ENCODE measurements around the gene GALNTL6. TPM values are rescaled to one million over a fixed set of nuclear protein-coding genes. Genes with fewer than 3 reads are reported as not detected.

Gene GALNTL6
- polyA plus RNA-seq, 1 donor from 2014 or later, result 14.9 TPM

DNA sequence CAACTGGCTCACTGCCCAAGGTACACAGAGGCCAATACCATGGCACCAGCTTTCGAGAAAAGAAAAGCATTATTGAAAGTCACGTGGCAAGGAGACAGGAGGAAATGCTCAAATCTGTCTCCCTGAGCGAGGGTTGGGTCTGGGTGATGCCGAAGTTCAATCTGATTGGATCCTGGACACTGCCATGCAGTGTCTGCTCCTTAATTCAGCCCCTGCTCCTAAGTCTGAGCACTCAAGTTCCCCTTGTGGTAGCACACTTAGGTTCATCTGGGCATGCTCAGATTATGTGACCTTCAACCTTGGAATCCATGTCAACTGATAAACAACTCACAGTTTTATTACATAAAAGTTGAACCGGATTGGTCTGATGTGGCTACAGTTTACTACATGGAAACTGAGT lies 842.9 kb downstream of the GALNTL6 start:
- peaks cover 3% of the 10 kb centered on the region for H3F3A ChIP-seq (ENCODE audit: insufficient read depth, low read length, poor library complexity, severe bottlenecking)
- TF ChIP-seq, protein P1, sequence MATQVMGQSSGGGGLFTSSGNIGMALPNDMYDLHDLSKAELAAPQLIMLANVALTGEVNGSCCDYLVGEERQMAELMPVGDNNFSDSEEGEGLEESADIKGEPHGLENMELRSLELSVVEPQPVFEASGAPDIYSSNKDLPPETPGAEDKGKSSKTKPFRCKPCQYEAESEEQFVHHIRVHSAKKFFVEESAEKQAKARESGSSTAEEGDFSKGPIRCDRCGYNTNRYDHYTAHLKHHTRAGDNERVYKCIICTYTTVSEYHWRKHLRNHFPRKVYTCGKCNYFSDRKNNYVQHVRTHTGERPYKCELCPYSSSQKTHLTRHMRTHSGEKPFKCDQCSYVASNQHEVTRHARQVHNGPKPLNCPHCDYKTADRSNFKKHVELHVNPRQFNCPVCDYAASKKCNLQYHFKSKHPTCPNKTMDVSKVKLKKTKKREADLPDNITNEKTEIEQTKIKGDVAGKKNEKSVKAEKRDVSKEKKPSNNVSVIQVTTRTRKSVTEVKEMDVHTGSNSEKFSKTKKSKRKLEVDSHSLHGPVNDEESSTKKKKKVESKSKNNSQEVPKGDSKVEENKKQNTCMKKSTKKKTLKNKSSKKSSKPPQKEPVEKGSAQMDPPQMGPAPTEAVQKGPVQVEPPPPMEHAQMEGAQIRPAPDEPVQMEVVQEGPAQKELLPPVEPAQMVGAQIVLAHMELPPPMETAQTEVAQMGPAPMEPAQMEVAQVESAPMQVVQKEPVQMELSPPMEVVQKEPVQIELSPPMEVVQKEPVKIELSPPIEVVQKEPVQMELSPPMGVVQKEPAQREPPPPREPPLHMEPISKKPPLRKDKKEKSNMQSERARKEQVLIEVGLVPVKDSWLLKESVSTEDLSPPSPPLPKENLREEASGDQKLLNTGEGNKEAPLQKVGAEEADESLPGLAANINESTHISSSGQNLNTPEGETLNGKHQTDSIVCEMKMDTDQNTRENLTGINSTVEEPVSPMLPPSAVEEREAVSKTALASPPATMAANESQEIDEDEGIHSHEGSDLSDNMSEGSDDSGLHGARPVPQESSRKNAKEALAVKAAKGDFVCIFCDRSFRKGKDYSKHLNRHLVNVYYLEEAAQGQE (IDR thresholded peaks at IDR 0.05; ENCODE audit: borderline replicate concordance), result no peak
- TF ChIP-seq SMC3 (conservative IDR thresholded peaks at IDR 0.05; ENCODE audit: poor library complexity) (no peak), EZH2 (IDR thresholded peaks at IDR 0.05; ENCODE audit: borderline replicate concordance, insufficient read depth, low read length, poor library complexity, severe bottlenecking) (no peak), RAD21 (conservative IDR thresholded peaks at IDR 0.05) (no peak), TAF1 (IDR thresholded peaks at IDR 0.05; ENCODE audit: low read depth) (no peak), MXI1 (conservative IDR thresholded peaks at IDR 0.05; ENCODE audit: poor library complexity, severe bottlenecking) (no peak), EP300 (conservative IDR thresholded peaks at IDR 0.05; ENCODE audit: poor library complexity, severe bottlenecking) (no peak), POLR2AphosphoS5 (IDR thresholded peaks at IDR 0.05) (no peak)
- TF ChIP-seq, protein P2, sequence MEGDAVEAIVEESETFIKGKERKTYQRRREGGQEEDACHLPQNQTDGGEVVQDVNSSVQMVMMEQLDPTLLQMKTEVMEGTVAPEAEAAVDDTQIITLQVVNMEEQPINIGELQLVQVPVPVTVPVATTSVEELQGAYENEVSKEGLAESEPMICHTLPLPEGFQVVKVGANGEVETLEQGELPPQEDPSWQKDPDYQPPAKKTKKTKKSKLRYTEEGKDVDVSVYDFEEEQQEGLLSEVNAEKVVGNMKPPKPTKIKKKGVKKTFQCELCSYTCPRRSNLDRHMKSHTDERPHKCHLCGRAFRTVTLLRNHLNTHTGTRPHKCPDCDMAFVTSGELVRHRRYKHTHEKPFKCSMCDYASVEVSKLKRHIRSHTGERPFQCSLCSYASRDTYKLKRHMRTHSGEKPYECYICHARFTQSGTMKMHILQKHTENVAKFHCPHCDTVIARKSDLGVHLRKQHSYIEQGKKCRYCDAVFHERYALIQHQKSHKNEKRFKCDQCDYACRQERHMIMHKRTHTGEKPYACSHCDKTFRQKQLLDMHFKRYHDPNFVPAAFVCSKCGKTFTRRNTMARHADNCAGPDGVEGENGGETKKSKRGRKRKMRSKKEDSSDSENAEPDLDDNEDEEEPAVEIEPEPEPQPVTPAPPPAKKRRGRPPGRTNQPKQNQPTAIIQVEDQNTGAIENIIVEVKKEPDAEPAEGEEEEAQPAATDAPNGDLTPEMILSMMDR (IDR thresholded peaks at IDR 0.05; ENCODE audit: poor library complexity, severe bottlenecking), result no peak
- no peaks in the 10 kb centered on the region for H3K9me2 ChIP-seq (ENCODE audit: insufficient read depth, low read length)
- no peak overlapping the region for H3K4me3 ChIP-seq (ENCODE audit: low read length)
- H3K36me3 ChIP-seq (ENCODE audit: insufficient read depth, low read length), result no peaks in the 10 kb centered on the region
- no peaks in the 10 kb centered on the region for H3K79me2 ChIP-seq (replicated peaks; ENCODE audit: insufficient read depth, low read length)
- no peaks in the 10 kb centered on the region for H3K27me3 ChIP-seq (ENCODE audit: insufficient read depth, low read depth, low read length)
- H3K9ac ChIP-seq (ENCODE audit: low read length), result no peak overlapping the region
- no peak overlapping the region for H2AFZ ChIP-seq (ENCODE audit: low read depth, low read length)
- H4K20me1 ChIP-seq (ENCODE audit: insufficient read depth), result no peaks in the 10 kb centered on the region
- H3K9me3 ChIP-seq (ENCODE audit: low read length), result no peaks in the 10 kb centered on the region
- no peak overlapping the region for H3K27ac ChIP-seq (ENCODE audit: low read length)
- H3K4me2 ChIP-seq (ENCODE audit: low read length), result no peak overlapping the region

DNA sequence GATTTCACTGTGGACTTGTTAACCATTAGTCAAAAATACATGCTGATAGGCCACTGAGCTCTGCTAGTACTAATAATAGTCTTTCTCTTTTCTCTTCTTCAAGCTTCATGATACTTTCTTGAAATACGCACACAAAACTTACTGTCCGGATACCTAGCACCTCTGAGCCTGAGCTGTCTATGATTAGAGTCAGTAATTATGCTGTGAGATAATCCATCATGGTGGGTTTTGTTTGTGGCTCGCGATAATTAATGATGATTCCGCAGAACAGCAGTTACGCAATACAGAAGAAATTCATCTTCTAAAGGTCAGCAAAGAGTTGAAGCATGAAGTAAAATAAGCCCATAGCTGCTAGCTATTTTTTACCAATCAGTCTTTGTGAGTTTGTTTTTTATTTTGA lies 843.9 kb downstream of the GALNTL6 start:
- Histone ChIP-seq H3K9ac (ENCODE audit: low read length) (no peak overlapping the region), H3K27ac (ENCODE audit: low read length) (no peak overlapping the region), H3K79me2 (replicated peaks; ENCODE audit: insufficient read depth, low read length) (no peaks in the 10 kb centered on the region), H3K36me3 (ENCODE audit: insufficient read depth, low read length) (no peaks in the 10 kb centered on the region), H4K20me1 (ENCODE audit: insufficient read depth) (no peaks in the 10 kb centered on the region), H3F3A (ENCODE audit: insufficient read depth, low read length, poor library complexity, severe bottlenecking) (peaks cover 3% of the 10 kb centered on the region), H2AFZ (ENCODE audit: low read depth, low read length) (no peak overlapping the region), H3K4me2 (ENCODE audit: low read length) (no peak overlapping the region), H3K9me3 (ENCODE audit: low read length) (no peaks in the 10 kb centered on the region), H3K9me2 (ENCODE audit: insufficient read depth, low read length) (no peaks in the 10 kb centered on the region), H3K4me3 (ENCODE audit: low read length) (no peak overlapping the region), H3K27me3 (ENCODE audit: insufficient read depth, low read depth, low read length) (no peaks in the 10 kb centered on the region)
- TF ChIP-seq EP300 (conservative IDR thresholded peaks at IDR 0.05; ENCODE audit: poor library complexity, severe bottlenecking), result no peak
- no peak for TF ChIP-seq MXI1 (conservative IDR thresholded peaks at IDR 0.05; ENCODE audit: poor library complexity, severe bottlenecking)
- TF ChIP-seq RAD21 (conservative IDR thresholded peaks at IDR 0.05), result no peak
- TF ChIP-seq SMC3 (conservative IDR thresholded peaks at IDR 0.05; ENCODE audit: poor library complexity), result no peak
- TF ChIP-seq POLR2AphosphoS5 (IDR thresholded peaks at IDR 0.05), result no peak
- TF ChIP-seq TAF1 (IDR thresholded peaks at IDR 0.05; ENCODE audit: low read depth), result no peak
- TF ChIP-seq EZH2 (IDR thresholded peaks at IDR 0.05; ENCODE audit: borderline replicate concordance, insufficient read depth, low read length, poor library complexity, severe bottlenecking), result no peak
- TF ChIP-seq, protein P1 (IDR thresholded peaks at IDR 0.05; ENCODE audit: borderline replicate concordance), result no peak
- TF ChIP-seq, protein P2 (IDR thresholded peaks at IDR 0.05; ENCODE audit: poor library complexity, severe bottlenecking), result no peak
